ENCODE results near the gene MAPK8.

MAPK8 gene

GRCh38 chr10:48466611-48467240 is 160.2 kb downstream of the MAPK8 start:
- H3K4me3 ChIP-seq (ENCODE audit: low read depth, low read length) = no peak overlapping the region
- TF ChIP-seq MAX (IDR thresholded peaks at IDR 0.05; ENCODE audit: low read depth, low read length) (no peak), POLR2A (IDR thresholded peaks at IDR 0.05; ENCODE audit: extremely low read depth, insufficient read length) (no peak), MYC (IDR thresholded peaks at IDR 0.05; ENCODE audit: low read depth, low read length) (no peak)
- TF ChIP-seq, protein P1, sequence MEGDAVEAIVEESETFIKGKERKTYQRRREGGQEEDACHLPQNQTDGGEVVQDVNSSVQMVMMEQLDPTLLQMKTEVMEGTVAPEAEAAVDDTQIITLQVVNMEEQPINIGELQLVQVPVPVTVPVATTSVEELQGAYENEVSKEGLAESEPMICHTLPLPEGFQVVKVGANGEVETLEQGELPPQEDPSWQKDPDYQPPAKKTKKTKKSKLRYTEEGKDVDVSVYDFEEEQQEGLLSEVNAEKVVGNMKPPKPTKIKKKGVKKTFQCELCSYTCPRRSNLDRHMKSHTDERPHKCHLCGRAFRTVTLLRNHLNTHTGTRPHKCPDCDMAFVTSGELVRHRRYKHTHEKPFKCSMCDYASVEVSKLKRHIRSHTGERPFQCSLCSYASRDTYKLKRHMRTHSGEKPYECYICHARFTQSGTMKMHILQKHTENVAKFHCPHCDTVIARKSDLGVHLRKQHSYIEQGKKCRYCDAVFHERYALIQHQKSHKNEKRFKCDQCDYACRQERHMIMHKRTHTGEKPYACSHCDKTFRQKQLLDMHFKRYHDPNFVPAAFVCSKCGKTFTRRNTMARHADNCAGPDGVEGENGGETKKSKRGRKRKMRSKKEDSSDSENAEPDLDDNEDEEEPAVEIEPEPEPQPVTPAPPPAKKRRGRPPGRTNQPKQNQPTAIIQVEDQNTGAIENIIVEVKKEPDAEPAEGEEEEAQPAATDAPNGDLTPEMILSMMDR (IDR thresholded peaks at IDR 0.05; ENCODE audit: low read depth, low read length) = no peak
- no peak for DNase-seq (ENCODE audit: low read depth)

DNA sequence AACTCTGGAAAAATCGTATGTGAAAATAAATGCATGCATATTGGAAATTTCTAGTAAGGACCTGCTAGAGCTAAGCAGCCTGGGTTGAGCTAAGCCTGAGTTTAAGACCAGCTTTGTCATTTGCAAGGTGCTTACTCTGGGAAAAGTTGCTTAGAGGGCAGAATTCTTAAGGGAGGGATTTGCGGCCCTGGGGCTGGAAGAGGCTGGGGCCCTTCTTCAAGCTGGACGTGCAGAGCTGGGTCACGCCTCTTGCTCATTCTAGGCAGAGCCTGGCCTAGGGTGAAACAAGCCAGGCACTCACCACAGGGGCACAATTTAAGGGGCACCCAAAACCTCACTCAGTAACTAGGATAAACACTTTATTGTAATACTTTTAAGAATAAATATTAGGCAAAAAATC is 161.2 kb downstream of the MAPK8 start:
- no peak for TF ChIP-seq POLR2A (IDR thresholded peaks at IDR 0.05; ENCODE audit: extremely low read depth, insufficient read length)
- TF ChIP-seq, protein P1 (IDR thresholded peaks at IDR 0.05; ENCODE audit: low read depth, low read length) = no peak
- TF ChIP-seq MYC (IDR thresholded peaks at IDR 0.05; ENCODE audit: low read depth, low read length) = no peak
- TF ChIP-seq MAX (IDR thresholded peaks at IDR 0.05; ENCODE audit: low read depth, low read length) = no peak
- no peak for DNase-seq (ENCODE audit: low read depth)
- no peak overlapping the region for H3K4me3 ChIP-seq (ENCODE audit: low read depth, low read length)

GRCh38 chr10:48468130-48468790 is 161.8 kb downstream of the MAPK8 start:
- H3K4me3 ChIP-seq (ENCODE audit: low read depth, low read length) = no peak overlapping the region
- TF ChIP-seq, protein P1 (IDR thresholded peaks at IDR 0.05; ENCODE audit: low read depth, low read length) = no peak
- no peak for TF ChIP-seq MAX (IDR thresholded peaks at IDR 0.05; ENCODE audit: low read depth, low read length)
- DNase-seq (ENCODE audit: low read depth) = no peak

DNA sequence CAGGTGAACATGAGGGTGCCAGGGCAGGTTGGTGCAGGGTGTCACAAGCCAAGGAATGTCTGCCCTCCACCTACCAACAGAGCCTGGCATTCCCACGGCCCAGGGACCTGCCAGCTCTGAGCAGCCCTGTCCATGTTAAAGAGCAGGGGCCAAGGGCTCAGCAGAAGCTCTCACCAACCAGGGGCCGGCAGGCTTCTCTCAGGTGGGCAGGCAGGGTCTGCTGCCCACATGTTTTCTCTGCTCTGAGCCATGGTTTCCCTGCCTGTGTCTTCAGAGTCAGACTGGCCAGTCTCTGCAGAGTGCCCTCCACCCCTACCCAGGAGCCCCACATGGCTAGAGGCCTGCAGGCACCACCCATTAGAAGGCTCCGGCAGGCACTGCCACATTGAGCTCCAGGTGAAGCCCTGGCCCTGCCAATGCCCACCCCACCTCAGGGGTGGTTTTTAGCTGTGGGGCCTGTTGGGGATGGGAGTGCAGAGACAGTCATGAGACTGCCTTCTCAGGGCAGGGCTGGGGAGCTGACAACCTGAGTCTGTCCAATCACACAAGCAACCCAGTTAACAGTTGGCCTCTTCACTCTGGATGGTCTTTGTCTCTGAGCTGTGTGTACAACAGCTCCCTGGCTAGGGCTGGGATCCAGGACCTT is 162.5 kb downstream of the MAPK8 start:
- H3K4me3 ChIP-seq (ENCODE audit: low read depth, low read length) = no peak overlapping the region
- DNase-seq (ENCODE audit: low read depth) = no peak
- TF ChIP-seq MYC (IDR thresholded peaks at IDR 0.05; ENCODE audit: low read depth, low read length) (no peak), POLR2A (IDR thresholded peaks at IDR 0.05; ENCODE audit: extremely low read depth, insufficient read length) (no peak)
- TF ChIP-seq, protein P1 (IDR thresholded peaks at IDR 0.05; ENCODE audit: low read depth, low read length) = no peak

DNA sequence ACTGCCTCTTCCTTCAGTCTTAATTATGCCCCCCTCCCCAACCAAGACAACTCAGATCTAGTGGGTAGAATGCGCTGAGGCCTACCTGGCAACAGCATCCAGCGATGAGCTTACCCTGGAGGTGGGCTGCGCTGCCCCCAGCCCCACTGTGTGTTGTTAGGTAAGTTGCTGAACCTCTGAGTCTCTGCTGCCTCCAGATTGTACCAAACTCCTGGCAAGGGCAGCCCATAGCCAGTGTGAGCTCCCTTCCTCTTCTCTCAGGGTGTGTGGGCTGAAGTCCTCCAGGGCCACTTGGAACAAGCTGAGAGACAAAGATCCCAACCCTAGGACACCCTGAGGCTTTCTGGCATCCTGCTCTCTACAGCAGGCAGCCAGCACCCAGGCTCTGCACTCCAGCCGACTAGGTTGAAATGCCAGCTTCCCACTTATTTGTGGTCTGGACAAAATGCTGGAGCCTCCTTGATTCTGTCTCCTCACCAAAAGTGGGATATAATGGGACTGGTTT is 163.1 kb downstream of the MAPK8 start:
- TF ChIP-seq, protein P1 (IDR thresholded peaks at IDR 0.05; ENCODE audit: low read depth, low read length) = no peak
- TF ChIP-seq MAX (IDR thresholded peaks at IDR 0.05; ENCODE audit: low read depth, low read length) (no peak), MYC (IDR thresholded peaks at IDR 0.05; ENCODE audit: low read depth, low read length) (no peak), POLR2A (IDR thresholded peaks at IDR 0.05; ENCODE audit: extremely low read depth, insufficient read length) (no peak)
- peak; percentile 21 for DNase-seq (ENCODE audit: low read depth)
- no peak overlapping the region for H3K4me3 ChIP-seq (ENCODE audit: low read depth, low read length)
